HG03342 (cell line): Measurements from ENCODE around the gene ATP8B1.

Experiments used
- ATAC-seq: cut with Tn5 transposase; IDR thresholded peaks from one replicate; pipeline ENCODE4 v1.9.1; 2021; ENCODE audit warnings: mild to moderate bottlenecking, moderate library complexity; ENCODE audit not compliant: unreplicated experiment

The ATP8B1 gene

DNA sequence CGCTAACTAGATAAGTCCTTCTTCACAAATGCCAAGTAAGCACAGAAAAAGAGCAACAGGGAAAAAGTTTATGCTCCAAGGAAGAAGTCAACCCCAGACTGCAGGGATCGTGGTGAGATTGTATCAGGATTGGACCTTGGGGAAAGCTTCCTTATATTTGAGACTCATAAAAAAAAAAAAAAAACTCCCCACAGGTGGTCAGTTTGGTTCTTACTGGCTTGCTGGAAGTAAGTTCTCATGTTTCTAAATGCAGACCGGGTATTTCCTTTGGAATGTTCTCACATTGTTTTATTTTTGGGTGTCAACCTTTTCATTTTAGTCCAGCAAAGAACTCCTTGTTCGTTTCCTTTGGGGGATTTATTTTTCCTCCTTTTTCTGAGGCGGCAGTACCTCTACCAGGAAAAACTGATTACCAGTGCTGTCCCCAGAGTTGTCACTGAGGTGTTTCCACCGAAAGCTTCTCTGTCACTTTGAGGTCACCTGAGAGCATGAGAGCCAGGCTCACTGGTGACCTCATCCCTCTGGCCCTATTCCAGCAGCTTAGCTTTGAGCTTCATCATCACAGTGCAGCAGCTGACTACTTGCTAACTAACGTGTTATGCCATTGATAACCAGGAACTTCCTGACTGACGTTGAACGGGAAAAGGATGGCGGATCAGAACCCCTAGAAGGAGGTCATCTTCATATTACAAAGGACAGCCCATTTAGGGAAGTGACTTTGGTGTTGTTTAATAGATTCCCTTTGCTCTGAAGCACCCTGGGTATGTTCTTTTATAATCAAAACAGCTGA, 16.8 kb upstream of the ATP8B1 start:
- peak; percentile 48 for ATAC-seq

- ATAC-seq = no peak
These were observed 16.0 kb upstream of the ATP8B1 start for GRCh38 chr18:57819119-57819518.

DNA sequence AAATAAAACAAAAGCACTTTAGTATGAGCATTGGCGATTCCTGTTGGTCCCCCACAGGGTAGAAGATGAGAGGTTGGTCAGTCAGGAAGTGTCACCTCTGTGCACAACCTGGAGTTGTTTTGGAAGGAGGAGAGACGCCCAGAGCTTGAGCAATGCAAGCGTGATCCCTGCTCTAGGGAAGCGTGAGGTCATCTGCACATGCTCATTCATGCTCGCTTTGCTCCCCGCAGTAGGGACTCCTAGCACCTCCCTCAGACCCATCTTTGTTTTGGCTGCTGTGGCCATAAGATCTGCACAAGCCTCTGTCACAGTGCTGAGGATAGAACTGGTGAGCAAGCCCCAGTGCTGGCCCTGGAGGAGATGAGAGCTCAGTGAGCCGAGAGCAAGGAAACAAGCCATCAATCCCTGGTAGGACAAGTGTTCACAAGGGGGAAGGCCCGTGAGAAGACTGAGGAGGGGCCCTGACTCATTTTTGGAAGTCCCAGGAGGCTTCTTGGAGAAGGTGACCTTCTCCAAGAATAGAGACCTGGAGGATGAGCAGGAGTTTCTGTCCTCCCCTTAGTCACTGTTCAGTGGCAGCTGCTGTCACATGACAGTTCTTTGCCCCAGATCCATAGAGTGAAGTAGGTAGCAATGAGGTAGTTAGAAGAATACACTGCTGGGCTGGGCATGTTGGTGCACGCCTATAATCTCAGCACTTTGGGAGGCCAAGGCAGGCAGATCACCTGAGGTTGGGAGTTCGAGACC, 13.3 kb upstream of the ATP8B1 start:
- no peak for ATAC-seq

DNA sequence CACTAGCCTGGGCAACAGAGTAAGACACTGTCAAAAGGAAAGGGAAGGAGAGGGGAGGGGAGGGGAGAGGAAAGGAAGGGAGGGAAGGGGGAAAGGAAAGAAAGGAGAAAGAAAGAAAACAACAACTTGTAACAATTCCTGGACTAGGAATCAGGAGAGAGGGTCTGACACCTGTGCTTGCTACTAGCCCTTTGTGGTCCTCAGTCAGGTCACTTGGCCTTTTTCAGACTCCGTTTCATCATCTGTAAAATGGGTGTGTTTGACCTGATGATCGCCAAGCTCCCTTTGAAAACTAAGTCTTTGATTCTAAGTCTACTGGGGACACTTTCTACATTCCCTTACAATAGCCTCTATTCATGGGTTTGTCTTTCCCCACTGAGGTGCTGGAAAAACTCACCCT, 11.4 kb upstream of the ATP8B1 start:
- ATAC-seq = no peak

- ATAC-seq = no peak
These were observed 10.1 kb upstream of the ATP8B1 start for GRCh38 chr18:57813245-57813644.

DNA sequence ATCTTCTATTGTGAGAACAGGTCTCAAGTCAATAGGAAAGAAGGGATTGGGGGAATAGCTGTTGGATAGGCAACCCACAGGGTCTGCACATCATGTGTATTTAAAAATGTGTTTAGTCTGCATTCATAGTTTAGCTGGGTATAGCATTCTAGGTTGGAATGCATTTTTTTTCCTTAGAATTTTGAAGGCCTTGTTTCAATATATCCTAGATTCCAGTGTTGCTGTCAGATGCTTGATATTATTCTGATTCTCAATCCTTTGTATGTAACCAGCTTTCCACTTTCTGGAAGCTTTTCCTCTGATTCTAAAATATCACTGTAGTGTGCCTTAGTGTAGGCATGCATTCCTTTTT, 9.0 kb upstream of the ATP8B1 start:
- no peak for ATAC-seq

DNA sequence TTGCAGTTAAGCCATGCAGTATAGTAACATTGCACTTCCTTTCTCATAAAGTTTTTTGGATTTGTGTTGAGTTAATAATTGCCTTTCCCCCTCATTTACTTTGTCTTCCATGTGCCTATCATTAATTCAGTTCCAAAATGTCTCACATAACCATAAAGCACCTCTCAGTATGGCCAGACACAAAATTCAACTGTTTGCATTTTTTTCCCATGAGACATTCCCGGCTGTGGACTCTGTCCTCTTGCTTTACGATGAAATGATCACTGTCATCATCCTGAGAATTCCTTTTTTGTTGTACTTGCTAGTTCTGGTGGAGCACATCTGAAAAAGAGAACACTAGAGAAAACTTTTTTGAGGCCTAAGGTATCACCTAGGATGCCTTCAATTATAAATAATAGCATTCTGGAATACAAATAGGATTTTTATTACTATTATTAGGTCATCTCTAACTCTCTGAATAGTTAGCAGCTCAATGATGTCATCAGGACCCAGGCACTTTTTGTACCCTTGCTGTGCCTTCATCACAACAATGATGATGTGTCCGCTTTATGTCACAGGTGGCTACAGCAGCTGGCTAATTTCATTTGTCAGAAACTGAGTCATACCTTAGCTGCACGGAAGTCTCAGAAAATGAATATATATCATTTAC, 8.5 kb upstream of the ATP8B1 start:
- no peak for ATAC-seq

- ATAC-seq = no peak
These were observed 6.1 kb upstream of the ATP8B1 start for GRCh38 chr18:57809190-57809589.

GRCh38 chr18:57807336-57808117, 4.4 kb upstream of the ATP8B1 start:
- ATAC-seq = no peak

DNA sequence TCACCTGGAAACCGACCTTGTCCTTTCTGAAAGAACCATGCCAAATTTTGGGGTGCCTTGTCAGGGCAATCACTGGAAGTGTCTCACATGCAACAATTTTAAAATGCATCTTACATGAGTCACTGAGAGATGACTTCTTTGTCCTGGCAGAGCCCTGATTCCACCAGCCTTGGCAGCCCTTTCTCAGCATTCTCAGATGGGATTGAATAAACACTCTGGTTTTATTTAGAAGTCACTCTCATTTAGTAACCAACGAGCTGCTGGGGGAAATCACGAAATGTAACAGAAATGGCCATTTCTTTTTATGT, 3.8 kb upstream of the ATP8B1 start:
- no peak for ATAC-seq

- ATAC-seq = no peak
These were observed 3.3 kb upstream of the ATP8B1 start for GRCh38 chr18:57806201-57806977.

- no peak for ATAC-seq
These were observed 2.0 kb upstream of the ATP8B1 start for GRCh38 chr18:57805117-57805516.

DNA sequence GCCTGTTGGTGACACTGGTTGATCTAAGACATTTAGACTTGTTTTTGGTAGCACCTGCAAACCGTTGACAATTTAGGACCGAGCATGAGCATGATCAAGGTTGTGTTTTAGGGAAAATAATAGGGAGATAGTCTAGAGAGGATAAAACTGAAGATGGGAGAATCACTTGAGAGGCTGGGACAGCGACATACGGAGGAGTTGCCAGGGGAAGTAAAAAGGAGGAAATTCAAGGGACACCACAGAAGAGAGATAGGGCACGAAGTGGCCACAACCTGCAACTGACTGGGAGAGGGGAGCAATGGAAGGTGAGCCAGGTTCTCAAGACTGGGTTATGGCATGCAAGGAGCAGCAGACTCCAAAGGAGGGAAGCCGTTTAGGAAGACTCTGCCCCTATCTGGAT, 1.4 kb upstream of the ATP8B1 start:
- no peak for ATAC-seq

DNA sequence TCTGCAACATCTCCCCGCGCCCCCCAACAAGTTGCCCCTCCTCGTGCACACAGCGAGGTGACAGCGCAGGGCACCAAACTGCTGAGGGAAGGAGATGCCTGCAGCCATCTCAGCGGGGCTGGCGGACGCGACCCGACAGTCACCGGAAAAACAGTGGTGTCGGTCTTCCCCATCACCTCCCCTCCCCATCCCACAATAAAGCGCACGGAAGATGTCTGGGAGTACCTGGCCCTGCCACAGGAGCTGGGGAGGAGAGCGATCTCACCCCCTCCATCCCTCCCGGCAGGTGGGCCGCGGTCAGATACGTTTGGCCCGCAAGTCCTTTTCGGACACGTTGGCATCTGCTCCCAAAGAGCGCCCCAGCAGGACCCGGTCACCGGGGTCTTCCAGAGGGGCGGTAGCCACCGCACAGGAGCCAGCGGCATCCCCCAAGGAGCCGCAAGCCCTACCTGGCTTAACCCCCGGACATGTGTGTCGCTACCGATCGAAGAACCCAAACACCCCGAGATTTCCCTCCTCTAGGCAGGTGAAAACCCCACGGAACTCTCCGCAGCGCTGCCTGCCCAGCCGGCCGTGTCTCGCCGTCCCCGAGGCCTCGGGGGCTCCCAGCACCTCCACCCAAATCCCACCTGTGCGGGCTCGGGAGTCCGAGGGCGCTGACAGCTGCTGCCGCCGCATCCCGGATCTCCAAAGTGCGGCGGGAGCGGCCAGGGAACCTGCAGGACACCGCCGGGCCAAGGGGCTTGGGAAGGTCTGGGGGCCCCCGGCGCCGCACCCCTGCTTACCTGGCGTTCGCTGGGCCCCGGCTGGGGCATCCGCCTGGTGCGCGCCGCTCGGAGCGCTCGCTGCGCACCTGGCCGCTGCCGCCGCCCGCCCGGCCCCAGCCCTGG, 657 bp downstream of the ATP8B1 start:
- no peak for ATAC-seq

DNA sequence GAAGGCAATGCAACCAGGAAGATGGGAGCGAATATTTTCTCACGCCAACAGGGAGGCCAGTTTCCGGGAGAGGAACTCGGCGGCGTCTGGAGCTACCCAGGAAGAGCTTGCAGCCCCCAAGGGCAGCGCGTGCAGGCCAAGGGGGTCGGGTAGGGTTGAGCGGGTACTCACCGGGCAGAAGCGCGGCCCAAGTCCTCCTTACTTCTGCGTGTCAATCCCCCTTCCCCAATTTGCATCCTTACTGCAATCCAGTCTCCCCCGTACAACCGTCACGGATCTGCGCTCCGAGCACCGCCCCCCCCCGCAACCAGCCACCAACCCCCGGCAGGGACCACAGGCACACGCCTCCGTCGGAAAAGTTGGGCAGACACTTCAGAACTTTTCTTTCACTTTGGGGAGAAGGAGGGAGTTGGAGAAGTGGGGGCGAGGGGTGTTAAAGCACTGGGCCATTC, 1.3 kb downstream of the ATP8B1 start:
- no peak for ATAC-seq

DNA sequence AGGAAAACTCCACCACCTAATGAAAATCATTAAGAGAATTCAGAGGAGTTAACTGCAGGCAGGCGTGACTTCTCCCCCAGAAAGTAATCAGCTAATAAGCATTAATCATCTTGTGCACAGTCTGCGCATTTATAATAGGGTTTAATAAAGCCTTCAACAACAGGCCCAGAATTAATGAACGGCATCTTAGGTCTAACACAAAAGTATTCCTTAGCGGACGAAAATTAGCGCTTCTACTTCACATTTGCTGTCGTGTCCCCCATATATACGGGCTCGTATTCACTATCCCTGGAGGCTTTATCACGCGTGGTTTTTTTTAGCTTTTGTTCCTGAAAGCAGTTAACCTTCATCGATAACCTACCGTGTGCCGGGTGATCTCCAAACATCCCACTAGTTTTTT, 1.8 kb downstream of the ATP8B1 start:
- no peak for ATAC-seq

DNA sequence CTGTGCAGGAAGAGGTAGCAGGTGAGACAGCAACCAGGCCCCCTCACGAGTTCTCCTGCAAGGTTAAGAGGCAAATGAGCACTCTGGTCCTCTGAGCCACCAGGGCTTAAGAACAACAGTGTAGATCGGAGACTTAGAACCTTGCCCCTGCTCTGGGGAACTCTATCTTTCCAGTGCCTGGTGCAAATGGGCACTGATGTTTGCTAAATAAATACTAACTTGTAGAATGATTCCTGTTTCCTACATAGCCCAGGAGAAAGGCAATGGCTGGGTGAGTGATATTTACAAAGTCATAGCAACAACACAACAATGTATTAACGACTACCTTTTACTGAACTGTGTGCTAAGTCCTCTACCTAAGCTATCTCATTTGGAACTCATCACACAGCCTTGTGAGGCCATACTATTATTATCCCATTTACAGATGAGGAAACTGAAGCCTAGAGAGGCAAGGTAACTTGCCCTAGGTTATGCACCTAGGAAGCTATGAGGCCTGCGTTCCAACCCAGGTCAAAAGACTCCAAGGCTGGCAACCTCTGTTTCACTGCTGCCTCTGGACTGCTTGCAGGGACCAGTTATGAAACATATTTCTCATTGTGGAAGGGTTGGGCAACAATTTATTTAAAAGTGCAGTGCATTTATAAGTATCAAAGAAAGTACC, 4.3 kb downstream of the ATP8B1 start:
- ATAC-seq = no peak

- ATAC-seq = no peak
These were observed 5.9 kb downstream of the ATP8B1 start for GRCh38 chr18:57797209-57797651.
